T-helper 1 cell treated with Interleukin-12 subunit alpha and Interleukin-12 subunit beta and Interleukin-4 antibody, amounts not matched to agents 30 μg/mL and 1 μg/mL, for 36 hours (primary cell): ENCODE results near the gene ZPR1.

Experiments used
- H3K27ac Mint-ChIP-seq: one replicate; pipeline ENCODE4 v1.8.0; 2021; ENCODE audit warnings: mild to moderate bottlenecking, mixed read lengths
- H3K27me3 Mint-ChIP-seq: one replicate; pipeline ENCODE4 v1.8.0; 2021; ENCODE audit warnings: low read depth, mixed read lengths
- H3K36me3 Mint-ChIP-seq: one replicate; pipeline ENCODE4 v1.8.0; 2021; ENCODE audit warnings: low read depth, mixed read lengths
- H3K4me1 Mint-ChIP-seq: one replicate; pipeline ENCODE4 v1.8.0; 2021; ENCODE audit warnings: low read depth, mixed read lengths
- H3K4me3 Mint-ChIP-seq: one replicate; pipeline ENCODE4 v1.8.0; 2021; ENCODE audit warnings: mild to moderate bottlenecking, moderate library complexity, mixed read lengths
- H3K9me3 Mint-ChIP-seq: one replicate; pipeline ENCODE4 v1.8.0; 2021; ENCODE audit warnings: mixed read lengths

ZPR1 gene

DNA sequence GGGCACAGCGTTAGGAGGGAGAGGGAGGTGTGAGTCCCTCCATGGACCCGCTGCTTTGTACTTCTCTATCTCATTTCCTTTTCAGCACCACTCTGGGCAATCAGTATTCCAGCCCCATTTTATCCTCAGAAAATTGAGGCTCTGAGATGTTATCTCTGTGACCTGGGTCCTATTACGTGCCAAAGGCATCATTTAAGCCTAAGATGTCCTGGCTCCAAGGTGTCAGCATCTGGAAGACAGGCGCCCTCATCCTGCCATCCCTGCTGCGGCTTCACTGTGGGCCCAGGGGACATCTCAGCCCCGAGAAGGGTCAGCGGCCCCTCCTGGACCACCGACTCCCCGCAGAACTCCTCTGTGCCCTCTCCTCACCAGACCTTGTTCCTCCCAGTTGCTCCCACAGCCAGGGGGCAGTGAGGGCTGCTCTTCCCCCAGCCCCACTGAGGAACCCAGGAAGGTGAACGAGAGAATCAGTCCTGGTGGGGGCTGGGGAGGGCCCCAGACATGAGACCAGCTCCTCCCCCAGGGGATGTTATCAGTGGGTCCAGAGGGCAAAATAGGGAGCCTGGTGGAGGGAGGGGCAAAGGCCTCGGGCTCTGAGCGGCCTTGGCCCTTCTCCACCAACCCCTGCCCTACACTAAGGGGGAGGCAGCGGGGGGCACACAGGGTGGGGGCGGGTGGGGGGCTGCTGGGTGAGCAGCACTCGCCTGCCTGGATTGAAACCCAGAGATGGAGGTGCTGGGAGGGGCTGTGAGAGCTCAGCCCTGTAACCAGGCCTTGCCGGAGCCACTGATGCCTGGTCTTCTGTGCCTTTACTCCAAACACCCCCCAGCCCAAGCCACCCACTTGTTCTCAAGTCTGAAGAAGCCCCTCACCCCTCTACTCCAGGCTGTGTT, 41.1 kb upstream of the ZPR1 start:
- Mint-ChIP-seq H3K27ac (no peak overlapping the region), H3K36me3 (no peaks in the 10 kb centered on the region), H3K27me3 (no peaks in the 10 kb centered on the region), H3K9me3 (no peaks in the 10 kb centered on the region), H3K4me1 (peaks cover 3% of the 10 kb centered on the region), H3K4me3 (no peak overlapping the region)

DNA sequence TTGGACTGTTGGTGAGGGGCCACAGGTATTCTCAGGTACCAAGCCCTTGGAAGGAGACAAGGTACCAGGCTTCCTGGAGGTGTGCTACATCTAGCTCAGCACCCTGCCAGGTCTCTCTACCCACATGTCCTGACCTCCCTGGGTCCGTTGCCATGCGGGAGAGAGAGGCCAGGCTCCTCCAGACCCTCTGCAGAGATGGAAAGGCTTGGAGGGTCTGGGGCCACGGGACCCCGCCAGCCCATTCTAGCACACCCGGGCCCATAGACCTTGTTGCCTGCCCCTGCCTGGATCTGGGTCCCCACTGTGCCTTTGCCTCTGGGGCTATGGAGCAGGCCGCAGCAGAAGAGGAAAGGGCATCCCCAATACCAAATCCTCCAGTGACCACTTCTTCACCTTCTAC, 39.6 kb upstream of the ZPR1 start:
- Mint-ChIP-seq H3K36me3 (no peaks in the 10 kb centered on the region), H3K27me3 (no peaks in the 10 kb centered on the region), H3K4me1 (no peaks in the 10 kb centered on the region), H3K9me3 (no peaks in the 10 kb centered on the region), H3K4me3 (no peak overlapping the region), H3K27ac (no peak overlapping the region)

- Mint-ChIP-seq H3K36me3 (no peaks in the 10 kb centered on the region), H3K9me3 (no peaks in the 10 kb centered on the region), H3K27ac (no peak overlapping the region), H3K27me3 (no peaks in the 10 kb centered on the region), H3K4me1 (no peaks in the 10 kb centered on the region), H3K4me3 (no peak overlapping the region)
These were observed 39.1 kb upstream of the ZPR1 start for GRCh38 chr11:116826751-116827431.

- no peaks in the 10 kb centered on the region for H3K27me3 Mint-ChIP-seq
- H3K36me3 Mint-ChIP-seq: no peaks in the 10 kb centered on the region
- H3K4me3 Mint-ChIP-seq: no peak overlapping the region
- no peaks in the 10 kb centered on the region for H3K4me1 Mint-ChIP-seq
- H3K27ac Mint-ChIP-seq: no peak overlapping the region
- no peaks in the 10 kb centered on the region for H3K9me3 Mint-ChIP-seq
These were observed 38.3 kb upstream of the ZPR1 start for GRCh38 chr11:116825854-116826750.

DNA sequence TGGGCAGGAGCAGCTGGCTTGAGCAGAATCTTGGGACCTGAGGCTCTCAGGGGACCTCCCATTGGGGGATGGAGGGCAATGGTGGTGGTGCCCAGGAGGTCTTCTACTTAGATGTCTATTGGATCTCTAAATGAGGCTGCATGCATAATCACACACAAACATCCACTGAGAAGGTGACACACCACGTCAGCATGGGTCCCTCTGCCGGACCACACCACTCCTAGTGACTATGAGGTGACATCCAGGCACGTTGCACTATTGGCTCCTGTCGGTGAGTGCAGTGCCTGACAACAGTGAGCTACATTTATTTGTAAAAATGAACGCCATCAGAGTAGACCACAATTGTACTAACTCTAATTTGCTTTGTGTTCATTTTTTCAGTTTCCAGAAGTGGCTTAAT, 37.6 kb upstream of the ZPR1 start:
- Mint-ChIP-seq H3K9me3 (no peaks in the 10 kb centered on the region), H3K27ac (no peak overlapping the region), H3K27me3 (no peaks in the 10 kb centered on the region), H3K4me1 (no peaks in the 10 kb centered on the region), H3K4me3 (no peak overlapping the region), H3K36me3 (no peaks in the 10 kb centered on the region)

GRCh38 chr11:116823031-116823843, 35.4 kb upstream of the ZPR1 start, which contains the start of gene APOA4:
Gene APOA4, minus strand, starts transcription at chr11:116823304. Its CDS starts 113 bp downstream, at chr11:116823191.
- Mint-ChIP-seq H3K27me3 (no peaks in the 10 kb centered on the region), H3K36me3 (no peaks in the 10 kb centered on the region), H3K27ac (no peak within 1 kb of the TSS), H3K9me3 (no peaks in the 10 kb centered on the region), H3K4me1 (no peaks in the 10 kb centered on the region), H3K4me3 (no peak within 1 kb of the TSS)

GRCh38 chr11:116822575-116822974, 34.8 kb upstream of the ZPR1 start:
- no peaks in the 10 kb centered on the region for H3K9me3 Mint-ChIP-seq
- no peak overlapping the region for H3K4me3 Mint-ChIP-seq
- H3K27ac Mint-ChIP-seq: no peak overlapping the region
- no peaks in the 10 kb centered on the region for H3K27me3 Mint-ChIP-seq
- H3K4me1 Mint-ChIP-seq: no peaks in the 10 kb centered on the region
- H3K36me3 Mint-ChIP-seq: no peaks in the 10 kb centered on the region

DNA sequence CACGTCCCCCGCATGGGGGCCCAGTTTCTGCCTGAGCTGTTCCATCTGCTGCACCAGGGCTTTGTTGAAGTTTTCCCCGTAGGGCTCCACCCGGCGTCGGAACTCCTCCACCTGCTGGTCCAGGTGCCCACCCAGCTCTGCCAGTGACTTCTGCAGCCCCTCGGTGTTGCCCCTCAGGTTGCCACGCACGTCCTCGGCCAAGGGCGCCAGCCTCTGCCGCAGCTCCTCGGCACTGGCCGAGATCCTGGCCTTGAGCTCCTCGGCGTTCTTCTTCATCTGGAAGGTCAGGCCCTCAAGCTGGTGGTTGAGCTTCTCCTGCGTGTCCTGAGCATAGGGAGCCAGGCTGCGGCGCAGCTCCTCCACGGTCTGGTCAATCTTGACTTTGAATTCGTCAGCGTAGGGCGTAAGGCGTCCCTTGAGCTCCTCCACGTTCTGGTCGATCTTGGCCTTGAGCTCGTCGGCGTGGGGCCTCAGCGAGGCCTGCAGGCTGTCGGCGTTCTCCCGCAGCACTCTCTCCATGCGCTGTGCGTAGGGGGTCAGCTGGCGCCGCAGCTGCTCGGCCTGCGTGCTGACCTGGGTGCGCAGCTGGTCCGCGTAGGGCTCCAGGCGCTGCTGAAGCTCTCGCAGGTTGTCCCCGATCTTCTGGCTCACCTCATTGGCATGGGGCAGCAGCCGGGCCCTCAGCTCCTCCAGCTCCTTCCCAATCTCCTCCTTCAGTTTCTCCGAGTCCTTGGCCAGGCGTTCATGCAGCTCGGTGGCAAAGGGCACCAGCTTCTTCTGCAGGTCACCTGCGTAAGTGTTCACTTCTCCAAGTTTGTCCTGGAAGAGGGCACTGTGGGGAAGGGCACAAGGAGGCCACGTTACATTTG, 33.5 kb upstream of the ZPR1 start:
- Mint-ChIP-seq H3K27ac (no peak overlapping the region), H3K27me3 (no peaks in the 10 kb centered on the region), H3K9me3 (no peaks in the 10 kb centered on the region), H3K4me1 (no peaks in the 10 kb centered on the region), H3K36me3 (no peaks in the 10 kb centered on the region), H3K4me3 (no peak overlapping the region)

- Mint-ChIP-seq H3K27me3 (no peaks in the 10 kb centered on the region), H3K9me3 (no peaks in the 10 kb centered on the region), H3K4me1 (no peaks in the 10 kb centered on the region), H3K27ac (no peak overlapping the region), H3K36me3 (no peaks in the 10 kb centered on the region), H3K4me3 (no peak overlapping the region)
These were observed 31.2 kb upstream of the ZPR1 start for GRCh38 chr11:116819049-116819448.

- peaks cover 3% of the 10 kb centered on the region for H3K27me3 Mint-ChIP-seq
- no peaks in the 10 kb centered on the region for H3K36me3 Mint-ChIP-seq
- no peaks in the 10 kb centered on the region for H3K9me3 Mint-ChIP-seq
- H3K27ac Mint-ChIP-seq: no peak overlapping the region
- no peak overlapping the region for H3K4me3 Mint-ChIP-seq
- H3K4me1 Mint-ChIP-seq: no peaks in the 10 kb centered on the region
These were observed 26.7 kb upstream of the ZPR1 start for GRCh38 chr11:116814502-116814901.

GRCh38 chr11:116813781-116814471, 26.1 kb upstream of the ZPR1 start:
- no peaks in the 10 kb centered on the region for H3K4me1 Mint-ChIP-seq
- no peaks in the 10 kb centered on the region for H3K36me3 Mint-ChIP-seq
- no peaks in the 10 kb centered on the region for H3K9me3 Mint-ChIP-seq
- no peak overlapping the region for H3K27ac Mint-ChIP-seq
- H3K4me3 Mint-ChIP-seq: no peak overlapping the region
- H3K27me3 Mint-ChIP-seq: peaks cover 6% of the 10 kb centered on the region

GRCh38 chr11:116813170-116813569, 25.3 kb upstream of the ZPR1 start:
- H3K4me3 Mint-ChIP-seq: no peak overlapping the region
- no peaks in the 10 kb centered on the region for H3K9me3 Mint-ChIP-seq
- H3K27me3 Mint-ChIP-seq: peaks cover 7% of the 10 kb centered on the region
- H3K4me1 Mint-ChIP-seq: no peaks in the 10 kb centered on the region
- no peaks in the 10 kb centered on the region for H3K36me3 Mint-ChIP-seq
- H3K27ac Mint-ChIP-seq: no peak overlapping the region

- no peaks in the 10 kb centered on the region for H3K4me1 Mint-ChIP-seq
- H3K4me3 Mint-ChIP-seq: no peak overlapping the region
- peaks cover 7% of the 10 kb centered on the region for H3K27me3 Mint-ChIP-seq
- no peak overlapping the region for H3K27ac Mint-ChIP-seq
- H3K9me3 Mint-ChIP-seq: no peaks in the 10 kb centered on the region
- H3K36me3 Mint-ChIP-seq: no peaks in the 10 kb centered on the region
These were observed 24.3 kb upstream of the ZPR1 start for GRCh38 chr11:116812109-116812508.
